Mucosa of stomach (tissue), 1 donor: ENCODE results near the gene MIA3.

ENCODE experiments used
- H3K27me3 ChIP-seq: one replicate; pipeline ENCODE4 v1.7.0; 2013; ENCODE audit warnings: mild to moderate bottlenecking, low read length; ENCODE audit not compliant: control insufficient read depth, insufficient read depth
- H3K36me3 ChIP-seq: one replicate; pipeline ENCODE4 v1.7.0; 2013; ENCODE audit warnings: low read length; ENCODE audit not compliant: control insufficient read depth, insufficient read depth
- H3K4me1 ChIP-seq: one replicate; pipeline ENCODE4 v1.7.0; 2013; ENCODE audit warnings: mild to moderate bottlenecking, low read length; ENCODE audit not compliant: control insufficient read depth, insufficient read depth
- H3K4me3 ChIP-seq: one replicate; pipeline ENCODE4 v1.7.0; 2013; ENCODE audit warnings: low read length
- H3K9ac ChIP-seq: one replicate; pipeline ENCODE4 v1.7.0; 2013; ENCODE audit warnings: mild to moderate bottlenecking, low read length, moderate library complexity
- H3K9me3 ChIP-seq: one replicate; pipeline ENCODE4 v1.7.0; 2013; ENCODE audit warnings: mild to moderate bottlenecking, low read length, moderate library complexity; ENCODE audit not compliant: control insufficient read depth
- donor health status: Pancreatic carcinoma.

The MIA3 gene

DNA sequence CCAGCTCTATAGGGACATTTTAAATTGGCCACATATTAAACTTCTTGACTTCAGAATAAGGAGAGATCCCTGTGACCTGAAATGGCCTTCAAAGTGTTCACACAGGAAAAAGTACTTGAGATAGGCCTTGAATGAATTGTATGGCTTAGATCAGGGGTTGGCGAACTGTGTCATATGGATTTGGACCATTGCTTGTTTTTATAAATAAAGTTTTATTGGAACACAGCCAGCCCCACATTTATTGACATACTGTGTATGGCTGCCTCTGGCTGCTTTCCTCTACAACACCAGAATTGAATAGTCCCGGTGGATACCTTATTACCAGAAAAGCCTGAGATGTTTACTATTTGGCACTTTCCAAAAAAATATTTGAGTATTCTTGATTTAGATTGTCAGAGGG is 98.5 kb downstream of the MIA3 start:
- Histone ChIP-seq H3K9me3 (no peaks in the 10 kb centered on the region), H3K27me3 (no peaks in the 10 kb centered on the region), H3K9ac (no peak overlapping the region), H3K4me3 (no peak overlapping the region), H3K36me3 (peaks cover 4% of the 10 kb centered on the region), H3K4me1 (no peaks in the 10 kb centered on the region)
